ENCODE measurements around the gene RAB36. TPM values are rescaled to one million over a fixed set of nuclear protein-coding genes. Genes with fewer than 3 reads are reported as not detected.

Gene RAB36
- polyA plus RNA-seq, 12 donors = 0.85 to 3.7 (median 1.4) TPM; not detected in 2

DNA sequence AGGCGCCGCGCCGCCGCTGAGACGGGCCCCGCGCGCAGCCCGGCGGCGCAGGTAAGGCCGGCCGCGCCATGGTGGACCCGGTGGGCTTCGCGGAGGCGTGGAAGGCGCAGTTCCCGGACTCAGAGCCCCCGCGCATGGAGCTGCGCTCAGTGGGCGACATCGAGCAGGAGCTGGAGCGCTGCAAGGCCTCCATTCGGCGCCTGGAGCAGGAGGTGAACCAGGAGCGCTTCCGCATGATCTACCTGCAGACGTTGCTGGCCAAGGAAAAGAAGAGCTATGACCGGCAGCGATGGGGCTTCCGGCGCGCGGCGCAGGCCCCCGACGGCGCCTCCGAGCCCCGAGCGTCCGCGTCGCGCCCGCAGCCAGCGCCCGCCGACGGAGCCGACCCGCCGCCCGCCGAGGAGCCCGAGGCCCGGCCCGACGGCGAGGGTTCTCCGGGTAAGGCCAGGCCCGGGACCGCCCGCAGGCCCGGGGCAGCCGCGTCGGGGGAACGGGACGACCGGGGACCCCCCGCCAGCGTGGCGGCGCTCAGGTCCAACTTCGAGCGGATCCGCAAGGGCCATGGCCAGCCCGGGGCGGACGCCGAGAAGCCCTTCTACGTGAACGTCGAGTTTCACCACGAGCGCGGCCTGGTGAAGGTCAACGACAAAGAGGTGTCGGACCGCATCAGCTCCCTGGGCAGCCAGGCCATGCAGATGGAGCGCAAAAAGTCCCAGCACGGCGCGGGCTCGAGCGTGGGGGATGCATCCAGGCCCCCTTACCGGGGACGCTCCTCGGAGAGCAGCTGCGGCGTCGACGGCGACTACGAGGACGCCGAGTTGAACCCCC lies 35.8 kb downstream of the RAB36 start:
- no peak for DNase-seq

GRCh38 chr22:23181721-23182308 lies 36.5 kb downstream of the RAB36 start:
- no peak for DNase-seq

GRCh38 chr22:23182309-23183060 lies 37.2 kb downstream of the RAB36 start:
- no peak for DNase-seq

- peak; percentile 51 for DNase-seq
Measured at GRCh38 chr22:23183061-23183698, 37.9 kb downstream of the RAB36 start.

- no peak for DNase-seq
Measured at GRCh38 chr22:23184100-23184763, 39.0 kb downstream of the RAB36 start.

DNA sequence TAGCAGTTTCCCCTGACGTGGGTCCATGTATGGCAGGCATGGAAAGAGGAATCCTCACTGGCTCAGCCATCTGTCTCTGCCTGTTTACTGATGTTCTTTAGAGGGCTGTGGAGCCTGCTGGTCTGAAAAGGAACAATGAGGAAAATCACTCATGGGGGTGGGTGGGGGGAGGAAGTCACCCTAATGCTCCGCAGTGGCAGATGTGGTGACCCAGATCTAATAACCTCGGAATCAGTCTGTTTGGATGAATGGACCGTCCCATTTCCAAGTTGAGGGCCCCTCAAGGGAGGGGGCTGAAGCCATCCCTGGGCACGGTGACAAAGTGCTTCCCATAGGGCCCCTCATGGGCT lies 39.5 kb downstream of the RAB36 start:
- no peak for DNase-seq

- DNase-seq = no peak
Measured at GRCh38 chr22:23187211-23187610, 41.9 kb downstream of the RAB36 start.

DNA sequence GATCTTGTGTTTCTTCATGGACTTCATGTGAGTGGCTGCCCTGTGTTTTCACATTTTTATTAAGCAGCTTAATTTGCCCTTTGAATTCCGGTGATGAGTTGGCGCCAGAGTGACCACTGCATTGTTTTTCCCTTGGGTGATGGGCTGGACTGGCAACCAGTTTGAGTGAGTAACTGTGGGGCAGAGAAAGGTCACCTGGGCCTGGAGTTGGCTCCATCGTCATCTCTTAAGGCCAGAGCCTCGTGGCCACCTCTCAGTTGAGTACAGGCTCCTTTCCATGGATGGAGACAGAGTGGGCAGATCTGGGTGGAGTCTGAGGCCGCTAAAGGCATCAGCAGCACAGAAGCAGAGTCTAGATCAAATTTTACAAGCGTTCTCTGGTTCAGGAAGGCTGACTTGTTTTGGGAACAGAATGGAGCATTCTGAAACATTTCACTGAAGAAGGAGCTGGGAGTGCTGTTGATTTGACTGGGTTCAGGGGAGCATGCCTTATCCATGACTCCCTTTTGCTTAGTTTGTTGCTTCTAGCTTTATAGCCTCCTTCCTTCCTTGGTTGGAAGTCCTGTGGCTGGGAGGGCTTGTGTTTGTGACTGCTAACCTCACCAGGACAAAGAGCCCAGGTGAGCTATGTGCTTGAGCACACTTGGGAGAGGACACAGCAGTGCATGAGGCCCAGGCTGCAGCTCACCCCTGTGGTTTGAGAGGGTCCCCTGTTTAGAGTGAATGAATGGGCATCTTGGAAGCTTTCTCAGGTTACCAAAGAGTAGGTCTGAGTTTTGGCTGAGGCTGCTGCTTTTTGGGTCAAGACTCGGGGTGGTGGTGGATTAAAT lies 42.8 kb downstream of the RAB36 start:
- no peak for DNase-seq

DNA sequence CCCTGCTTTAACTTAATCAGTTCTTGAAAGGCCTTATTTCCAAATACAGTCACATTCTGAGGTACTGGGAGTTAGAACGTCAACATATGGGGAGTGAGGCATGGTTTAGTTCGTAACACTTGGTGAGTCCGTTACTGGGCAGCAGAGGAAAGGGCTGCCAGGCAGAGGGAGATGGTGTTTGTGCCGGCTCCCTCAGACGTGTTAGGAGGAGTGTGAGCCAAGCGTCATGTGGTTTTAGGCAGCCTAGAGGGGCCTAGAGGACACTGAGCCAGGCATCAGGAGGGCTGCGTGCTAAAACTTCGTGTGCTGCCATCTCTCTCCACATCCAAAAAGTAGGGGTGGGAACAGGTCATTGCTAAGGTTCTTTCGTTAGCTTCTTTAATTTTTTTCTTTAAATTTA lies 45.2 kb downstream of the RAB36 start:
- DNase-seq = no peak

GRCh38 chr22:23192133-23192532 lies 46.9 kb downstream of the RAB36 start:
- DNase-seq = no peak

DNA sequence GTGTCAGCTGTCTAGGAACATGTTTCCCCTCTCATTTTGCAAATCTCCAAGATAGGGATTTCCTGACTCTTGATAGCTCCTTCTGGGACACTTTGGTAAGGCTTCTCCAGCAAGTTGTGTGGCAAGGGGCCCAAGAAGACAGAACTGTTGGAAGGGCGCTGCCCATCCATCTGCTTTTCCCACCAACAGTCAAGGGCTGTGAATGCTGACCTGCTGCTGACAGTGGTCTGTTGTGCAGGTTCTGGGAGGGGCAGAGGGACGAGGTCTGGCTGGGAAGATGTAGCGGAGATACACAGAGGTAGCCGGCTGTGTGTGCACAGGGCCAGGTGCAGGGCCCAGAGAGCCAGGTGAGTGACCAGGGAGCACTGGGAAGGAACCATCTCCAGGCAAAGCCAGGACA lies 47.3 kb downstream of the RAB36 start:
- DNase-seq = no peak

DNA sequence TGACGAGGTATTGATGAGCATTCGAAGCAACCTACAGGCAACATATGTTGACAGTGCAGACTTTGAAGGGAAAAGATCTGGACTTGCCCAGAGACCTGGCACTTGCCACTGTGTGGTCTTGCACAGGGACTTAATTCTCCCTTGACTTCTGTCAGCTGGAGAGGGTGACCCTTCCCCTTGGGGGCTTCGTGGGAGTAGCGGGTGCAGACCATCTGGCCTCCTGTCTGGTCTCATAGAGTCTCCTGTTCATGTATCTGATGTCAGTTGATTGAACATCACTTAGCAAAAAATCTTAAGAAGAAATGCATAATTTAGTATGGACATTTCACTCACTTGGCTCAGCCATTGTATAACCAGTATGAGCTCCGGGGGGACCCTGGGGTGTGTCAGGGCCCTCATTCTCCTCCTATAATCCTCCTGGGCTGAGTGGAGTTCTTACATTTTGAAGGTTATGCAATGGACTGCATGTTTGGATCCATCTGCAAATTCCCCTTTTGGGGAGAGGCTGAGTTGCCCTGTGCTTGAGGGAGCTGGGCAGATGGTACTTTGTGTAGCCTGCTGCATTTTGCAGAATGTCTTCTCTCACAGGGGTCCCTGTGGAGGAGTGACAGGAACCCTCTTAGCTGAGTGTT lies 48.0 kb downstream of the RAB36 start:
- DNase-seq = no peak

- no peak for DNase-seq
Measured at GRCh38 chr22:23193882-23194281, 48.6 kb downstream of the RAB36 start.

- no peak for DNase-seq
Measured at GRCh38 chr22:23196165-23196564, 50.9 kb downstream of the RAB36 start.

- no peak for DNase-seq
Measured at GRCh38 chr22:23197836-23198235, 52.6 kb downstream of the RAB36 start.

DNA sequence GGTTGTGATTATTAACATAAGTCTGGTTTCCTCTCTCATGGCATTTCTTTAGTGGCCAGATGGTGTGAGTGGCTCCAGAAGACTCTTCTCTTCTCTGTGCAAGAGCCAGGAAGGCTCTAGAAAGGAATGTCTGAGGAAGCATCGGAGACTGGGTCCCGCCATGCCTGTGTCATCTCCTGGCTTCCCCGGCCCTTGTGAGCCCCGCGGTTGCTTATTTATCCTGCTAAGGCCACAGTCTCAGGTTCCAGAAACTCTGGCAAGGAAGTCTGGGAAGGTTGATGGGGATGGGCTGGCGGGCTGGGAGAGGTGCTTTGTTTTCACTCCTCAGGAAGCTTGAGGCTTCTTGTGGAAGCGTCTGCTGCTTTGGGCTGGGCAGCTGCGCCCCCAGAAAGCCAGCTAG lies 53.9 kb downstream of the RAB36 start:
- no peak for DNase-seq

- no peak for DNase-seq
Measured at GRCh38 chr22:23200898-23201297, 55.6 kb downstream of the RAB36 start.

GRCh38 chr22:23202812-23203451 lies 57.7 kb downstream of the RAB36 start:
- DNase-seq = no peak

GRCh38 chr22:23203452-23204124 lies 58.3 kb downstream of the RAB36 start:
- DNase-seq = no peak
